ENCODE data around the gene BICC1. TPM values are rescaled to one million over a fixed set of nuclear protein-coding genes. Genes with fewer than 3 reads are reported as not detected.

BICC1 gene
- total RNA-seq, 1 experiment from 2014 or later: 0.57 TPM

GRCh38 chr10:58741673-58742072 is 229.0 kb downstream of the BICC1 start:
- Histone ChIP-seq H3K9me3 (ENCODE audit: control insufficient read depth, low read depth, low read length) (no peaks in the 10 kb centered on the region), H3K27ac (ENCODE audit: insufficient read length, low read depth, low read length) (no peak overlapping the region), H2AK5ac (ENCODE audit: insufficient read length, low read length) (no peak overlapping the region), H2BK20ac (ENCODE audit: low read depth, low read length, poor library complexity, severe bottlenecking) (no peak overlapping the region), H3K14ac (ENCODE audit: insufficient read depth, low read length) (no peak overlapping the region), H4K20me1 (ENCODE audit: control insufficient read depth, insufficient read depth, insufficient read length) (no peaks in the 10 kb centered on the region), H4K5ac (ENCODE audit: insufficient read length, low read depth, low read length) (no peak overlapping the region), H3K4ac (ENCODE audit: low read depth, low read length) (no peak overlapping the region), H3K18ac (ENCODE audit: insufficient read length, low read depth, low read length) (no peak overlapping the region), H3K9ac (ENCODE audit: extremely low read depth, insufficient read length, low read length) (no peak overlapping the region), H3T11ph (ENCODE audit: low read length) (no peak overlapping the region), H3K79me2 (ENCODE audit: insufficient read depth, low read length) (no peaks in the 10 kb centered on the region), H3K56ac (ENCODE audit: insufficient read length, low read depth, low read length) (no peak overlapping the region), H3K4me1 (ENCODE audit: insufficient read depth, low read length) (peaks cover under 1% of the 10 kb centered on the region; the same call in 1 of the 2 replicates), H4K8ac (replicated peaks; ENCODE audit: insufficient read length, low read depth, low read length) (no peak overlapping the region), H3K23ac (ENCODE audit: insufficient read length, low read depth, low read length) (no peak overlapping the region), H4K91ac (ENCODE audit: insufficient read length, low read depth, low read length) (no peak overlapping the region), H2AFZ (ENCODE audit: low read length) (no peak overlapping the region), H2BK120ac (ENCODE audit: low read depth, low read length, poor library complexity, severe bottlenecking) (no peak overlapping the region), H3K79me1 (ENCODE audit: insufficient read depth, low read depth, low read length, poor library complexity, severe bottlenecking) (no peaks in the 10 kb centered on the region), H3K4me2 (ENCODE audit: insufficient read depth, insufficient read length, low read length) (no peak overlapping the region), H3K23me2 (ENCODE audit: insufficient read length, low read depth, low read length, poor library complexity, severe bottlenecking) (no peaks in the 10 kb centered on the region), H2BK15ac (ENCODE audit: low read depth, low read length) (no peak overlapping the region), H3K27me3 (ENCODE audit: insufficient read depth, low read length) (no peaks in the 10 kb centered on the region), H2BK12ac (ENCODE audit: insufficient read length, low read depth, low read length) (no peak overlapping the region), H2BK5ac (ENCODE audit: insufficient read length, low read length) (no peak overlapping the region)
- no CpG with 5 or more reads among the region's 4 CpGs for WGBS (ENCODE audit: extremely low coverage, insufficient read length, low lambda C conversion rate)
- H3K4me1 Mint-ChIP-seq: peaks cover 7 to 10% of the 10 kb centered on the region in 2 experiments
- H3K27ac Mint-ChIP-seq: no peak overlapping the region
- no peak overlapping the region for H3K4me3 Mint-ChIP-seq
- H3K27me3 Mint-ChIP-seq (ENCODE audit: low read depth): no peaks in the 10 kb centered on the region
- H3K36me3 Mint-ChIP-seq (ENCODE audit: insufficient read depth in 1 of 3, low read depth in 3 of 3): no peaks in the 10 kb centered on the region
- TF ChIP-seq CTCF (conservative IDR thresholded peaks at IDR 0.05): no peak
- no peak for DNase-seq
- peaks cover 1 to 3% of the 10 kb centered on the region in 2 experiments; a peak in 2 of 5 replicates for H3K9me3 Mint-ChIP-seq

Measured in H9 (cell line).